SK-N-SH (cell line): ENCODE measurements around the gene IFT27. TPM values are rescaled to one million over a fixed set of nuclear protein-coding genes. Genes with fewer than 3 reads are reported as not detected.

Source experiments
- CTCF ChIA-PET: fragments of 300-600, 350-600 bp; formaldehyde crosslinking; extraction: SDS; loops from one replicate; lab custom pipeline; 2021; lab: Yijun Ruan, JAX
- POLR2A ChIA-PET: fragments of 350-600 bp; sonication (Branson Sonifier 250); formaldehyde crosslinking; extraction: SDS; loops from one replicate; lab custom pipeline; 2020; ENCODE audit warnings: antibody characterized with exemption, inconsistent platforms; lab: Yijun Ruan, JAX
- DNase-seq: peaks from one replicate; pipeline ENCODE4 v3.0.0; 2012
- H2AFZ ChIP-seq: fragments of 200-600 bp; sonication (generic); 2 replicates; pipeline ENCODE4 v1.8.1; 2016; ENCODE audit warnings: antibody characterized with exemption, mild to moderate bottlenecking, low read depth
- H3F3A ChIP-seq: fragments of 200-600 bp; sonication (generic); replicated peaks from 2 replicates; pipeline ENCODE3; 2016; ENCODE audit warnings: antibody characterized with exemption, mild to moderate bottlenecking; ENCODE audit not compliant: insufficient read depth
- H3K27ac ChIP-seq, 2 experiments: fragments of 200-500 bp in 1 of 2; fragments of 200-600 bp in 1 of 2; sonication (Bioruptor generic) in 1 of 2; sonication (generic), shearing (Covaris generic) in 1 of 2; 2 replicates each; pipeline versions ENCODE4 v1.5.1 to v1.6.1; 2014 to 2016; ENCODE audit warnings: low read depth in 2 of 2, inconsistent platforms in 1 of 2, low read length in 1 of 2, mild to moderate bottlenecking in 1 of 2, mixed read lengths in 1 of 2
- H3K27me3 ChIP-seq: fragments of 200-600 bp; sonication (generic), shearing (Covaris generic); 2 replicates; pipeline ENCODE4 v1.6.1; 2016; ENCODE audit warnings: mixed run types; ENCODE audit not compliant: insufficient read depth
- H3K36me3 ChIP-seq, 2 experiments: fragments of 200-500 bp in 1 of 2; fragments of 200-600 bp in 1 of 2; sonication (Bioruptor generic) in 1 of 2; sonication (generic) in 1 of 2; replicated peaks in 1 of 2; 2 replicates each; pipeline versions ENCODE3 to v1.5.1; 2014 to 2016; ENCODE audit warnings: low read length in 1 of 2, mild to moderate bottlenecking in 1 of 2; ENCODE audit not compliant: insufficient read depth in 2 of 2, control insufficient read depth in 1 of 2
- H3K4me1 ChIP-seq, 2 experiments: fragments of 200-500 bp in 1 of 2; fragments of 200-600 bp in 1 of 2; sonication (Bioruptor generic) in 1 of 2; sonication (generic), shearing (Covaris generic) in 1 of 2; 2 replicates each; pipeline versions ENCODE4 v1.5.1 to v1.6.1; 2014 to 2016; ENCODE audit warnings: low read depth in 1 of 2, low read length in 1 of 2, mixed run types in 1 of 2; ENCODE audit not compliant: insufficient read depth in 2 of 2, control insufficient read depth in 1 of 2
- H3K4me2 ChIP-seq: fragments of 200-600 bp; sonication (generic), shearing (Covaris generic); 2 replicates; pipeline ENCODE4 v1.6.1; 2017; ENCODE audit warnings: mixed run types
- H3K4me3 ChIP-seq, 2 experiments: fragments of 200-500 bp in 1 of 2; fragments of 200-600 bp in 1 of 2; sonication (Bioruptor generic) in 1 of 2; sonication (generic), shearing (Covaris generic) in 1 of 2; 2 replicates each; pipeline versions ENCODE4 v1.5.1 to v1.8.1; 2014 to 2016; ENCODE audit warnings: low read depth in 2 of 2, inconsistent platforms in 1 of 2, low read length in 1 of 2, mild to moderate bottlenecking in 1 of 2, mixed read lengths in 1 of 2, moderate library complexity in 1 of 2
- H3K79me2 ChIP-seq: fragments of 200-600 bp; sonication (generic); 2 replicates; pipeline ENCODE4 v1.8.1; 2017; ENCODE audit warnings: mild to moderate bottlenecking; ENCODE audit not compliant: insufficient read depth
- H3K9ac ChIP-seq: fragments of 200-600 bp; sonication (generic); 2 replicates; pipeline ENCODE4 v1.6.1; 2017; ENCODE audit warnings: mixed run types
- H3K9me2 ChIP-seq: fragments of 200-600 bp; sonication (generic); 2 replicates; pipeline ENCODE4 v1.6.1; 2017; ENCODE audit warnings: mixed run types
- H3K9me3 ChIP-seq: fragments of 200-600 bp; sonication (generic); 2 replicates; pipeline ENCODE4 v1.6.1; 2017; ENCODE audit warnings: mixed run types, mild to moderate bottlenecking, moderate library complexity
- H4K20me1 ChIP-seq: fragments of 200-600 bp; sonication (generic); 2 replicates; pipeline ENCODE4 v1.6.1; 2017; ENCODE audit warnings: mild to moderate bottlenecking, mixed run types; ENCODE audit not compliant: insufficient read depth
- EZH2phosphoT487 ChIP-seq: fragments of 200-600 bp; sonication (generic); IDR thresholded peaks from 2 replicates; pipeline ENCODE4 v1.6.1; 2017; ENCODE audit warnings: low read depth, mixed run types, mild to moderate bottlenecking, antibody characterized with exemption, moderate library complexity, borderline replicate concordance
- GATA2 ChIP-seq: sonication (generic); formaldehyde crosslinking; IDR thresholded peaks from 2 replicates; pipeline ENCODE4 v1.5.0; 2020; ENCODE audit warnings: mild to moderate bottlenecking, missing genetic modification reagents
- RAD21 ChIP-seq: IDR thresholded peaks from 2 replicates; pipeline ENCODE4 v1.6.1; 2012; ENCODE audit warnings: mild to moderate bottlenecking, low read length
- SIN3A ChIP-seq: IDR thresholded peaks from 2 replicates; pipeline ENCODE4 v1.6.1; 2012; ENCODE audit warnings: low read depth, mild to moderate bottlenecking, low read length, moderate library complexity, borderline replicate concordance
- SMC3 ChIP-seq: IDR thresholded peaks from 2 replicates; pipeline ENCODE4 v1.6.1; 2012; ENCODE audit warnings: low read depth, low read length, improper control_type of control experiment
- YY1 ChIP-seq: IDR thresholded peaks from 2 replicates; pipeline ENCODE4 v1.4.0; 2012; ENCODE audit warnings: low read depth, mild to moderate bottlenecking
- ZBTB33 ChIP-seq: IDR thresholded peaks from 2 replicates; pipeline ENCODE4 v1.4.0; 2012; ENCODE audit warnings: low read depth, borderline replicate concordance
- WGBS: methylation state at CpG from one replicate; pipeline ENCODE4 v1.1.6; 2017; ENCODE audit warnings: low lambda C conversion rate; 5-methylcytosine and 5-hydroxymethylcytosine counted together
- polyA plus RNA-seq, 3 experiments: library from polyadenylated mRNA; depleted of rRNA; stranded (reverse); fragments of >200 nt; gene quantifications; 2 replicates each; pipeline ENCODE4 v1.2.3, GENCODE V29; 2012
- TF ChIP-seq, protein P1 (sequence below): IDR thresholded peaks from 2 replicates; pipeline ENCODE4 v1.4.0; 2012; ENCODE audit warnings: low read depth
- TF ChIP-seq, protein P2 (sequence below): IDR thresholded peaks from 2 replicates; pipeline ENCODE4; 2012
- TF ChIP-seq, protein P3 (sequence below): IDR thresholded peaks from 2 replicates; pipeline ENCODE4 v1.4.0; 2012; ENCODE audit warnings: low read depth, borderline replicate concordance

Gene IFT27
- polyA plus RNA-seq, 1 of the 3 experiments (the other 2 are of a cell fraction) = 29.4 TPM

DNA sequence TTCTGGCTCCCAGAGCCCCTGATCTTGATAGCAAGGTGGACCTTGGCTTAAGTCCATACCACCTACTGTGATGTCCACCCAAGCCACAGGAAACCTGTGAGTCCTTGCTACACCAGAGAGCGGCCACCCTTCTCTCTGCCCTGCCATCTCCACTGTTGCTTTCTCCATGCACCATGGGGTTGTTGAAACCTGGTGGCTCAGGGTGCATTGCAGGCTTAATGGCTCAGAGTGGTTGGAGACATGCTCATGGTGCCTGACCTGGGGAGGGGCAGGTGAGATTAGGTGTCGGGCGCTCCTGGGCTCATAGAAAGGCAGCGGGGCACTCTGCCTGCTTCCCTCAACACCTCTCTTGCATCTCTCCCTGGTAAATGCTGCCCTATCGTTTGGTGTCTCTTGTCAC lies 47.4 kb downstream of the IFT27 start:
- Histone ChIP-seq H3K4me1 (no peaks in the 10 kb centered on the region), H3K79me2 (no peaks in the 10 kb centered on the region), H3F3A (no peaks in the 10 kb centered on the region), H3K27ac (no peak overlapping the region), H4K20me1 (no peaks in the 10 kb centered on the region), H3K9me3 (no peaks in the 10 kb centered on the region), H3K4me3 (no peak overlapping the region), H3K9ac (no peak overlapping the region), H3K36me3 (no peaks in the 10 kb centered on the region), H3K9me2 (no peaks in the 10 kb centered on the region), H3K27me3 (peaks cover 5% of the 10 kb centered on the region; the same call in 1 of the 2 replicates), H2AFZ (no peak overlapping the region), H3K4me2 (no peak overlapping the region)
- WGBS = 72% methylated on average over 5 of the region's 5 CpGs
- TF ChIP-seq GATA2 = no peak
- TF ChIP-seq SMC3 = no peak
- no peak for TF ChIP-seq SIN3A
- TF ChIP-seq, protein P1, sequence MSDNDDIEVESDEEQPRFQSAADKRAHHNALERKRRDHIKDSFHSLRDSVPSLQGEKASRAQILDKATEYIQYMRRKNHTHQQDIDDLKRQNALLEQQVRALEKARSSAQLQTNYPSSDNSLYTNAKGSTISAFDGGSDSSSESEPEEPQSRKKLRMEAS = no peak
- POLR2A ChIA-PET = no interaction called here
- DNase-seq = no peak
- CTCF ChIA-PET = no interaction called here

DNA sequence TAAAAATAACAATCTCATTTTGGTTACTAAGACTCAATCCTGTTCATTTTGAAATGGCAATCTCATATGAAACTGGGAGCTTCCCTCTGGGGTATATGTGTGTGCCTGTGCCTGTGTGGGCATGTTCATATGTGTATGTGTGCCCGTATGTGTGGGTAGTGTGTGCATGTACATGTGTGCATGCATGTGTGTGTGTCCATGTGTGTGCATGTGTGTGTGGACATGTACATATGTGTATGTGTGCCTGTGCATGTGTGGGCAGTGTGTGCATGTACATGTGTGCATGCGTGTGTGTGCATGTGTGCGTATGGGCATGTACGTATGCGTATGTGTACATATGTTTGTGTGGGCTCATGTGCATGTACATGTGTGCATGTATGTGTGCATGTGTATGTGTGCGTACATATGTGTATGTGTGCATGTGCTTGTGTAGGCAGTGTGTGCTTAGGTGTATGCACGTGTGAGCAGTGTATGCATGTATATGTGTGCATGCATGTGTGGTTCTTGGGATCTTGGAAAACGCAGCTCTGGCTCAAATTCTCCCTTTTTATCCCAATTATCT lies 47.9 kb downstream of the IFT27 start:
- Histone ChIP-seq H3K4me2 (no peak overlapping the region), H3K9me3 (no peaks in the 10 kb centered on the region), H3K4me1 (no peaks in the 10 kb centered on the region), H3K9me2 (no peaks in the 10 kb centered on the region), H3F3A (no peaks in the 10 kb centered on the region), H4K20me1 (no peaks in the 10 kb centered on the region), H3K4me3 (no peak overlapping the region), H3K27me3 (peaks cover 10% of the 10 kb centered on the region; the same call in 1 of the 2 replicates), H3K27ac (no peak overlapping the region), H3K79me2 (no peaks in the 10 kb centered on the region), H3K36me3 (no peaks in the 10 kb centered on the region), H3K9ac (no peak overlapping the region), H2AFZ (no peak overlapping the region)
- CTCF ChIA-PET = no interaction called here
- 71% methylated on average over 8 of the region's 8 CpGs for WGBS
- TF ChIP-seq, protein P2, sequence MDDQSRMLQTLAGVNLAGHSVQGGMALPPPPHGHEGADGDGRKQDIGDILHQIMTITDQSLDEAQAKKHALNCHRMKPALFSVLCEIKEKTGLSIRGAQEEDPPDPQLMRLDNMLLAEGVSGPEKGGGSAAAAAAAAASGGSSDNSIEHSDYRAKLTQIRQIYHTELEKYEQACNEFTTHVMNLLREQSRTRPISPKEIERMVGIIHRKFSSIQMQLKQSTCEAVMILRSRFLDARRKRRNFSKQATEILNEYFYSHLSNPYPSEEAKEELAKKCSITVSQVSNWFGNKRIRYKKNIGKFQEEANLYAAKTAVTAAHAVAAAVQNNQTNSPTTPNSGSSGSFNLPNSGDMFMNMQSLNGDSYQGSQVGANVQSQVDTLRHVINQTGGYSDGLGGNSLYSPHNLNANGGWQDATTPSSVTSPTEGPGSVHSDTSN = no peak
- TF ChIP-seq RAD21 (no peak), GATA2 (no peak), EZH2phosphoT487 (no peak), YY1 (no peak), ZBTB33 (no peak)
- TF ChIP-seq, protein P3, sequence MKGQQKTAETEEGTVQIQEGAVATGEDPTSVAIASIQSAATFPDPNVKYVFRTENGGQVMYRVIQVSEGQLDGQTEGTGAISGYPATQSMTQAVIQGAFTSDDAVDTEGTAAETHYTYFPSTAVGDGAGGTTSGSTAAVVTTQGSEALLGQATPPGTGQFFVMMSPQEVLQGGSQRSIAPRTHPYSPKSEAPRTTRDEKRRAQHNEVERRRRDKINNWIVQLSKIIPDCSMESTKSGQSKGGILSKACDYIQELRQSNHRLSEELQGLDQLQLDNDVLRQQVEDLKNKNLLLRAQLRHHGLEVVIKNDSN = no peak
- POLR2A ChIA-PET = no interaction called here
- no peak for DNase-seq
